GM12878 (cell line): ENCODE data around the gene MUC12.

ENCODE experiments used
- CTCF ChIP-seq, 3 experiments: IDR thresholded peaks in 2 of 3; conservative IDR thresholded peaks in 1 of 3; 2 replicates each; pipeline ENCODE4 v1.5.1; 2011; ENCODE audit warnings: low read depth in 3 of 3, low read length in 3 of 3, mild to moderate bottlenecking in 3 of 3, control low read depth in 2 of 3, moderate library complexity in 2 of 3, inconsistent platforms in 1 of 3, mixed read lengths in 1 of 3; ENCODE audit not compliant: control insufficient read depth in 2 of 3, insufficient read depth in 1 of 3; ENCODE audit errors: extremely low read depth in 1 of 3
- IRF5 ChIP-seq: fragments of 450-650 bp; IDR thresholded peaks from 2 replicates; pipeline ENCODE4 v1.6.1; 2017; ENCODE audit warnings: borderline replicate concordance
- MAX ChIP-seq: IDR thresholded peaks from 2 replicates; pipeline ENCODE4 v1.6.1; 2012; ENCODE audit warnings: low read depth, low read length, improper control_type of control experiment
- POLR2A ChIP-seq: IDR thresholded peaks from 2 replicates; pipeline ENCODE4 v1.6.1; 2011; ENCODE audit warnings: low read depth, mild to moderate bottlenecking, low read length
- POLR2AphosphoS5 ChIP-seq: IDR thresholded peaks from 2 replicates; pipeline ENCODE4 v1.6.1; 2011; ENCODE audit warnings: mild to moderate bottlenecking, low read length, inconsistent platforms
- RFX5 ChIP-seq: IDR thresholded peaks from 2 replicates; pipeline ENCODE4 v1.6.1; 2011; ENCODE audit warnings: low read depth, low read length, improper control_type of control experiment
- TAF1 ChIP-seq: IDR thresholded peaks from 2 replicates; pipeline ENCODE4 v1.6.1; 2011; ENCODE audit warnings: mild to moderate bottlenecking, low read depth, low read length, borderline replicate concordance
- TF ChIP-seq, protein P1 (sequence below): IDR thresholded peaks from 2 replicates; pipeline ENCODE4 v1.6.1; 2011; ENCODE audit warnings: low read depth, mild to moderate bottlenecking, low read length, moderate library complexity, borderline replicate concordance; ENCODE audit errors: extremely low read depth

- TF ChIP-seq POLR2AphosphoS5 (no peak), IRF5 (no peak), CTCF (IDR thresholded peaks at IDR 0.05 in 2 of 3, conservative IDR thresholded peaks at IDR 0.05 in 1 of 3; ENCODE audit: control insufficient read depth in 2 of 3, extremely low read depth in 1 of 3, insufficient read depth in 1 of 3, low read depth in 3 of 3, low read length in 3 of 3) (no peak), MAX (no peak), POLR2A (no peak), TAF1 (no peak), RFX5 (no peak)
- TF ChIP-seq, protein P1, sequence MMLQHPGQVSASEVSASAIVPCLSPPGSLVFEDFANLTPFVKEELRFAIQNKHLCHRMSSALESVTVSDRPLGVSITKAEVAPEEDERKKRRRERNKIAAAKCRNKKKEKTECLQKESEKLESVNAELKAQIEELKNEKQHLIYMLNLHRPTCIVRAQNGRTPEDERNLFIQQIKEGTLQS, result no peak
Measured at GRCh38 chr7:100967292-100967863, 2.0 kb upstream of the MUC12 start.
